NT2/D1 (cell line): Measurements from ENCODE around the gene VAT1.

Experiments
- SUZ12 ChIP-seq: IDR thresholded peaks from 2 replicates; pipeline ENCODE4 v1.6.1; 2011; ENCODE audit not compliant: insufficient read length, insufficient read depth; ENCODE audit errors: extremely low read depth
- YY1 ChIP-seq: IDR thresholded peaks from 2 replicates; pipeline ENCODE4 v1.6.1; 2011; ENCODE audit not compliant: insufficient read length, insufficient read depth

- TF ChIP-seq SUZ12 (no peak), YY1 (no peak)
Observed at GRCh38 chr17:42969001-42969581, 53.1 kb downstream of the VAT1 start.
